AG08396 (cell line): ENCODE data around the gene NUAK2.

Experiments
- DNase-seq: peaks from one replicate; pipeline ENCODE4 v3.0.0; 2012; ENCODE audit warnings: low spot score, mixed read lengths

Gene NUAK2

DNA sequence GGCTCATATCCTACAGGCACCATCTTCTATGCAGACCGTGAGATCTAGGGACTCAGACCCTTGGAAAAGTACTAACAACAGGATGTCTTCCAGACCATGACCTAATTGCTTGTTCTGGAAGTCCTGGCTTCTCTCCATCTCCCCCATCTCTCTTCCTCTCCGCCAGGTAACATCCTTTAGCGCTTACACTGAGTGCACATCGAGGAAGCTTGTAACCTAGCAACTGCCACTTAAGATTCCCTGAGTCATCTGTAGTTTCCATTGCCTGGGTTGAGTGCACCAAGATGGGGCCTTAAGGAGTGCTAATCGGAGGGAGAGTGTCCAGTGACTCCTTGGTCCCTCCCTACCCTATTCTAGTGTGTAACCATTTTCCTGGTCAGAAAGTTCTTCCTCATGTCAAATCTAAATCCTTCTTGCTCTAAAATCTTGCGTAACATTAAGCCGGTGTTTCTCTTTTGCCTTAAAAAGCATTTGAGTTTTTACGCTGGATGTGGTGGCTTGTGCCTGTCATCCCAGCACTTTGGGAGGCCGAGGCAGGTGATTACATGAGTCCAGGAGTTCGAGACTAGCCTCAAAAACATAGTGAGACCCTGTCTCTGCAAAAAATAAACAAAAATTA is 25.5 kb upstream of the NUAK2 start:
- no peak for DNase-seq

DNA sequence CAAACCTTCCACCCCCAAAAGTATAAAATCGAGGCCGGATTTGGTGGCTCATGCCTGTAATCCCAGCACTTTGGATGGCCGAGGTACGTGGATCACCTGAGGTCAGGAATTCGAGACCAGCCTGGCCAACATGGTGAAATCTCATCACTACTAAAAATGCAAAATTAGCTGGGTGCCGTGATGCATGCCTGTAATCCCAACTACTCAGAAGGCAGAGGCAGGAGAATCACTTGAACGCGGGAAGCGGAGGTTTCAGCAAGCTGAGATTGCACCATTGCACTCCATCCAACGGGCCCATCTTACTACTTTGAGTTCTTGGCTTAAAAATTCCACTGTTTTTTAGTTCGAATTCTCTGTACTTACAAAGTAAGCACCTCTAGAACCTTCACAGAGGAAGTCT is 24.2 kb upstream of the NUAK2 start:
- no peak for DNase-seq

DNA sequence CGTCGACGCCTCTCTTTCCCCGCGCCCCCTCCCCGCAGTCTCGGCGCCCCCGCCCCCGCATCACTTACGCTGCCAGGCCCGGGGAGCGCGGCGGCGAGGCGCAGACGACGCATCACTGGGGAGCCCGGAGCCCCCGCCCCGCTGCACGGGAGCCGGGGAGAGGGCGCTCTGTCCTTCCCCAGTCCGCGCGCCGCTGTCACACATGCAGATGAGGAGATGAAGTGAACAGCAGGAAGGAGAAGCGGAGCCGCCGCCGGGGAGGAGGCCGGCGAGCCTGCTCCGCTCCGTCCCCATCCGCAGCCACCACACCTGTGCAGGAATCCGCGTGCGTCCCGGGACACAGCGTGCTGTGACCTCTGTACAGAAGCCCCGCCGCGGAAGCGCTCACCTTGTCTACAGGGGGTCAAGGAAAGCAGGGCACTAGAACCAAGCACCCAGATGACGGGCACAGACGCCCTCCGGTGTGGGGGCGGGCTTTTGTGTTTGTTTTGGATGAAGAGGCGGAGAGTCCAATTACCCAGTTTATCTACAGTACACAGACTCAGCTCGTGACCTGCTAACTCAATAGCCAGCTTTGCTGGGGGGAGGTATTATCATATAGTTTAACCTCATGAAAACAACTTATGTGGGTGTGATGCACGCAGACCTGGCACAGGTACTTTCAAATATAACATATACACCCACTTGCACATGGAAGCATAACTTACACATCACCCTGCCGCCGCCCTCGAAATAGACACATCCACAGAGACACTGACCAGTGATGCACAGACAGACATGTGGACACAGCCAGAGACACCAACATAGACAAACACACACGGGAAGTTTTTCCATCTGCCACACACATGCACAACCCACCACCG is 22.8 kb upstream of the NUAK2 start:
- no peak for DNase-seq

DNA sequence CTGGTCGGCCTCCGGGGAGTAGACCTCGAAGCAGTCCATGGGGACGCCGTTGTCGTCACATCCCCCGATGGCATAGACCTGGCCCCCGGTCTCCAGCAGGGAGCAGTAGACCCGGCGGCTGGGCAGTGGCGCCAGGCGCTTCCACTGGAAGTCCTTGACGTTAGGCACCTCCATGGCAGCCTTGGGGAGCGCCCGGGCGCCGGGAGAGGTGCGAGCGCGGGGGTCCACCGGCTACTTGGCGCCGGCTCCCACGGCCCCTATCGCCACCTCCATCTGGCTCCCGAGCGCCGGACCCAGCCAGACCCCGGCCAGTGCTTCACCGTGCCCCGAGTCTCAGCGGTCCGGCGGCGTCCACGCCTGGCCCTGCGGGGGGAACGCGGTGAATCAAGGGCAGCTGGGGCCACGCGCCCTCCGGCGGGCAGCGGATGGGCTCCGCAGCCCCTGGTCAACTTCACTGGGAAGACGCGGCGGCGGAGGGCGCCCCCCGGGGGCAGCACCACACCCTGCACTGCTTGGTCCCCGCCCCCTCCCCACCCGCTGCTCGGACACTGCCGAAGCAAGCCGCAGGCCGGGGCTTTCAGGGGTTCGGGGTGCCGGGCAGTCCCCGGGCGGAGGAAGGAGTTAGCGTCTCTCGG is 22.0 kb upstream of the NUAK2 start:
- DNase-seq = no peak

DNA sequence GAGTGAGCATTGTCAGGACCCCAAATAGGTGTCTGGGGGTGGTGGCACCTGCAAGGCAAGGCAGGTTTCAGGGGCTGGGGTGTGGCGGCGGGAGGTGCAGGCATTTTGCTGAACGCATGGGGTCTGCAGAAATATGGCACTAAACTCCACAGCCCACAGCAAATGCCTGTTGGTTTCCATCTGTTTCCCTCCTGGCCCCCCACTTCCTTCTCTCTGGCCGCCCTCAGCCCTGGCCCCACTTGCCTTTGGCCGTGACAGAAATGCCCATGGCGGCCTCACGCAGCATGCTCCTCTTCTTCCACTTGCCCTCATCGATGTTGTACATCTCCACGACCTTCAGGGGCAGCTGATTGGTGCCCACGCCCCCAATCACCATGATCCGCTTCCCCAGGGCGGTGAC is 21.4 kb upstream of the NUAK2 start:
- DNase-seq = no peak

DNA sequence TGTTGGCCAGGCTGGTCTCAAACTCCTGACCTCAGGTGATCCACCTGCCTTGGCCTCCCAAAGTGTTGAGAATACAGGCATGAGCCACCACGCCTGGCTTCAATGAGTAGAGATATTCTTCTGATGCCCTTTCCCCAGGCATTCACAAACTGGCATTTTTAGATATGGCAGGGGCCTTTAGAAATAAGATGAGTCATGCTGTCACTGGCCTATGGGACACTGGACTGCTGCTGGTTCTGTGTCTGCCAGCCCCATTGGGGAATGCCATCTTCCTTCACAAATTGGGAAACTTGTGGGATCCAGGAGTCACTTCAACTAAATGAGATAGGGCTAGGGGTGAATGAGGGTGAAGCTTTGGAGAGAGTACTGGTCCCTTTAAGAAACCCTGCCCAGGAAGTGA is 19.1 kb upstream of the NUAK2 start:
- no peak for DNase-seq

DNA sequence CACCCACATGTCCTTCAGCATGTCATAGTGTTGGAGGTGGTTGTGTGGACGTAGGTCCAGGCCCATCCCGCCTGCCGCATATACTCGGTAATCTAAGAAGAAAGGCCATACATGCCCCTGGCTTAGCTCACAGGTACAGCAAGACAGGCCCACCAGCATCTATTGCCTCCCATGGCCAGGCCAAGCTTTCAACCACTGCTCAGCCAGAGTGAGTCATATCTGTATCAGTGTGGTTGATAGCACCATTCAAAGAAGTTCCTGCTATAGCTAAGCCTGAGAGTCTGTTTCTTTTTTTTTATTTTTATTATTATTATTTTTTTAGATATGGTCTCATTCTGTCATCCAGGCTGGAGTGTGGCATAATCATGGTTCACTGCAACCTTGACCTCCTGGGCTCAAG is 18.2 kb upstream of the NUAK2 start:
- DNase-seq = no peak

DNA sequence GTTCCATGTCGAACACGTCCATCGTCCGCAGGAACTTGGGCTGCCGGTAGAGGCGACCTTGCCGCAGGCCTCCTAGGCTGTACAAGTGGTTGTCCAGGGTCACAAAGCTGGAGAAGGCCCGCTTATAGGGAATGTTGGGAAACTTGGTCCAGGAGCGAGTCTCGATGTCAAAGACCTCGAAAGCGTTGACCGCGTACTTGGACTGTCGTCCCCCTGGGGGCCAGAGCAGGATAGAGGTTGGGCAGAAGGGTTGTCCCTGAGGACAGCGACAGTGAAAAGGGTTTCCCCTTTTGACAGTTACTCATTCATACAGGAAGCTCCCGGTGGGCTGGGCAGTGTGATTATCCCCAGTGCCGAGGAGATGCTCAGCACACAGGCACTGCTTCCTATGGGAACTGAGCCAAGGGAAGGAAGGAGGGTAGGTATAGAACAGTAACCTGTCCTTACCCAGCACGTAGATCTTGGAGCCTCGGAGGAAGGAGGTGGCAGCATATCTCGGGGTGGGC is 17.7 kb upstream of the NUAK2 start:
- no peak for DNase-seq

DNA sequence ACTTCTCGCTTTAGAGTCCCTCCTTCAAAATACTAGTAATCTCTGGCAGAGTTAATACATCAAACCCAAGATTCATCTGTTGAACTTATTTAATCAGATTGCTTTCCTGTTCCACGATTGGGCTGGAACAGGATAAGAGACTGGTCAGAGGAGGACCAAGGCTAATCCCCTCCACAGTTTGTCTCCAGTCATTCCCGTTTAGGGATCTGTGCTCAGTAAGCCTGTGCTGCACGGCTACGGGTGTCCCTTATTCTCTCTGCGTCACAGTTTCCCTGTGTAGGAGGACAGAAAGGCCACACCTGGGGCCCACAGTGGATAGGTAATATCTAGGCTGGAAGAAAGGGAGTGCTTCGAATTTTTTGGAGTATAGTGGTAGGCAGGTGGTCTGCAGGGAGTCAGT is 16.5 kb upstream of the NUAK2 start:
- DNase-seq = no peak

DNA sequence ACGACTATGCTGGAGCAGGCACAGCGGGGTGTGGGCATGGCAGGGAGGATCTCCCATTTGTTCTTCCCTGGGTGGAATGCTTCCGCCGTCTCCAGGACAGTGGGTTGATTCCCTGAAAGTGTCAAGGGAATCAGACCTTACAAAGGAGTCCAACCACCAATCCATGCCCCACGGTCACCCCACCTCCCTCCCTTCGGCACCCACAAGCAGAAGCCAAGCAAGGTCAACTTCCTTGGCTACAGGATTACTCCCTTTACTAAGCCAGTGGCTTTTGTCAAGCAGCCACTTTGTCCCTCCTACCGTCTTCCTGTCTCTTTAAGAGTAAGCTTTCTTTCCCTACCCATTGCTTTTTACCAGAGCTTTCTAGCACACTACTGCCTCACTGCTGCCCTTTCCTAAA is 15.9 kb upstream of the NUAK2 start:
- no peak for DNase-seq

DNA sequence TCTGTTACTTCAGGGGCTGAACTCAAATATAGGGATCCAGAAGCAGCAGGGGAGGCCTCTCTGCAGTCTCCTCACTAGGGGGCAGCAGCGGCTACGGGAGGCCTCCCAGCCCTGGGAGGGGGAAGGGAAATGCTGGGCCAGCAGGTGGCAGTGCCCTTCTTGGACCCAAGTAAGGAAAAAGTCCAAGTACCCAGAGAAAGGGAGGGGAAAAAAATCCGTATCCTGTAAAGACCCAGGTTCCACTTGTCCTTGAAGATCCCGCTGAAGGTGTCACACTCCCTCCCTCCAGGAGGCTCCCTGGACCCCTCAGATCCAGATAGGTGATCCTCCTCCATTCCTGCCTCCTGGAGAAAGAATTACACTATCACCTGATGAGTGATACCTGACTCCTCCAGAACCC is 14.1 kb upstream of the NUAK2 start:
- peak; percentile 86 for DNase-seq

DNA sequence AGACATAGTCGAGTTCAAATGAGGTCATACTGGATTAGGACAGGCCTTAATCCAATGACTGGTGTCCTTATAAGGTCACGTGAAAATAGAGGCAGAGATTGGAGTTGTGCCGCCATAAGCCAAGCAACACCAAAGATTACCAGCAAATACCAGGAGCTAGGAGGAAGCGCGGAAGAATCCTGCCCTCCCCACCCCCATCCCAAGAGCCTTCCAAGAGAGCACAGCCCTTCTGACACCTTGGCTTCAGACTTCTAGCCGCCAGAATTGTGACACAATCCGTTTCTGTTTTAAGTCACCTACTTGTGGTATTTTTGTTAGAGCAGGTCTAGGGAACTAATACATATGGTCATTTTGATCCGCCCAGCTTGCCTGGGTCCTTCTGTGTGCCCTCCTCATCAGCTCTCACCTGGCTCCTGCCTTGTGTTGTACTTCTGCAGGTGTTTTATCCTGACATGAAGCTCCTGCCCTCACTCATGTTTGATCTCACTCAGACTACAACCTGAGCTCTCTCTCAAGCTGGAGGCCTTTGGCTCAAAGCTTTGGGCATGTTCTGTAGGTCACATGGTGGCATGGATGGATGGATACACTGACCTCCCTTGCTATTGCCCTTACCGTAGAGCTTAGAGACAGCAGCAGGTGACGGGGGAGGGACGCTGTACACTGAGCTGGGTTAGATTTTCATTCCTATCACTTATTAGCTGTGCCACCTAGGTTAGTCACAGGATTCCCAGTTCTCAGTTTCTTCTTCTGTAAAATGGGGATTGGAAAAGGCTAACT is 10.7 kb upstream of the NUAK2 start:
- no peak for DNase-seq

DNA sequence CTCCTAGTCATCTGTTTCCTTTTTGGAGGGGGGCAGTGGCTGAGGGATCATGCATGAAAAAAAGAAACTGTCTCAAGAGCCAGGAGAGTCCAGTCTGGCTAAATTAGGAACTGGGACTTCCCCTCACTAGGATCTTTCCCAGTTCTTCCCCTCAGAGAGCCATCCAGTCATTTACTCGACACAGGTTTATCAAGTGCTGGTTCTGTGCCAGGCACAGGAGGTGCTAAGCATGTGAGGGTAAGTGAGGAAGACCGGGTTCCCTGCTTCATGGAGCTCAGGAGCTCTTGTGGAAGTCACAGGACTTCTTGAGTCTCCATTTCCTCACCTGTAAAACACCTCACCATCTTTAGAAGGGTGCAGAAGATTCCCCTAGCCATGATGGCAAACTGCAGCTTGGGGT is 8.6 kb upstream of the NUAK2 start:
- DNase-seq = no peak

DNA sequence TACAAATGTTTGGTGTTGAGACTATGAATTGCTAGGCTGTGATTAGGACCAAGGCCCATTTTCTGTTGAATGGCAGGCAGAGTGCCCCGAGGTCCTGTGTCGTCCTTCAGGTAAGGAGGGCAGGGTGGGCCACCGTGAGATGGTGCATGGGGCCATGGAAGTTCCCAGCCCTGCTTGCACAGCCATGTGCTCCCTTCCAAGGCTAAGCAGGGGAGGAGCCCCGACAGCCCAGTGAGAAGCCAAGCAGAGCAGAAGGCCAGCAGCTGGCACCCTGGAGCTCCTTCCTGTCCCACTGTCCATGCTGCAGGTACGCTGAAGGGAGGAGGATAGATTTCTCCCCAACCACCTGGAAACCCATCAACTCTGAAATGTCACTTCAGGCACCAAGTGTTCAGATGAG is 8.2 kb upstream of the NUAK2 start:
- no peak for DNase-seq

DNA sequence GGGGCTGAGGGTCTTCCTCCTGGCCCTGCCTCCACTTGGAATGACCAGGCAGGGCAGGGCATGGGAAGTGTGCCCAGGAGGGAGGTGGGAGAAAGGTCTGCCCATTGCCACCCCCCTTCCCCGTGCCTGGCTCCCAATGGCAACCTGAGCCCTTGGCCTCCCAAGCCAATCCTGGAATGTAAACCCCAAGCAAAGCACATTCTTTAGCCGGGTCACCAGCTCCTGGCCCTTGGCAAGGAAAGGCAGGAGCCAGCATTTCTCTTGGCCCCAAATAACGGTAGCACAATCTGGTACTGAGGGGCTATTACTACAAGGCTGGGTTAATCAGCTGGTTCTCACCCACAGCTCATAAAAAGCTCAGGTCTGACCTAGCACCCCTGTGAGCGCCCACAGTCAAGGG is 6.9 kb upstream of the NUAK2 start:
- DNase-seq = peak; percentile 42

DNA sequence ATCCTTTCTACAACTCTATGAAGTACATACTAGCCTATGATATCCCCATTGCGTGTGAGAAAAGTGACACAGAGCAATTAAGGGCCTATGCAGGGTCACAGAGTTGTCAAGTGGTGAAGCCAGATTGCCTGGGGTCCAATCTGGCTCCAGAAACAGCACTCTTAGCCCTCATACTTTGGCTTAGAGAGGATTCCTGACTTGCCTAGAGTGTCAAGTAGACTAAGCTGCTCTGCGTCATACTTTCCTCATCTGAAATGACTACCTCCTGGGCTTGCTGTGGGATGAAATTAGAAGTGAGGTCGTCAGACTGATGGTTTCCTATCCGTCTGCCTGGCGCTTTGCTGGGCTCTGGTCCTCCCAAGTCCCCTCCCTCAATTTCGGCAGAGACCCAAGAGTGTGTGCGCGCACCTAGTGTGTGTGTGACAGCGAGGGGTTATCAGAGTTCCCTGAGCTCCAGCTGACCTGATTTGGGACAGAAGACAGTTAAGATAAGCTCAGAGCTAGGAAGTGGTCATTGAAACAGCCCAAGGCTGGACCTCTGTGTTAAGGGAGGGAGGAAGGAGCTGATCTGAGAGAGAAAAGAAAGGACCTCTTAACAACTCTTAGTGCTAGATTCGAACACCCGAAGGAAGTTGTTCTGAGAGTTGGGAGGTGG is 5.4 kb upstream of the NUAK2 start:
- DNase-seq = no peak

DNA sequence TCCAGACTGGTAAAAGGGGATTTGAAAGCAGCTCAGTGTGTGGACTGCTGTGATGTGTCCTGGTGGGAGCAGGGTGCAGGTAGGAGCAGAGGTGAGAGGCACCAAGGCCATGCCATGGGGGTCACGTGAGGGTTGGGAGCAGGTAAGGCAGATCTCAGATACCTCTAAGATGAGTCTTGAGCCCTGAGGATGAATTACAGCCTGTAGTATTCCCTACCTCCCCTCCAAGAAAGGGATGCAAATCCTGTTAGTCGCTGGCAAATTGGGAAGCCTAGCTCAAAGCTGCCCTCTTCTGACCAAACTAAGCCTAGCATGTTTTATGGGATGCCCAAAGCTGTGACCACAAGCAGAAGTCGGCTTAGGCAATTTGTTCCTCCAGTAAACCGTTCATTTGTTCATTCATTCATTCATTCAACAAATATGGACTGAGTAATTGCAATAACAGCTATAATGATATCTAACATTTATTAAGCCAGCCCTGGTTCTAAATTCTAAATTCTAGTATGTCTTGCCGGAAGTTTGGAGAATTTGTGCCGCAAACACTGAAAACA is 3.9 kb upstream of the NUAK2 start:
- DNase-seq = peak; percentile 79

DNA sequence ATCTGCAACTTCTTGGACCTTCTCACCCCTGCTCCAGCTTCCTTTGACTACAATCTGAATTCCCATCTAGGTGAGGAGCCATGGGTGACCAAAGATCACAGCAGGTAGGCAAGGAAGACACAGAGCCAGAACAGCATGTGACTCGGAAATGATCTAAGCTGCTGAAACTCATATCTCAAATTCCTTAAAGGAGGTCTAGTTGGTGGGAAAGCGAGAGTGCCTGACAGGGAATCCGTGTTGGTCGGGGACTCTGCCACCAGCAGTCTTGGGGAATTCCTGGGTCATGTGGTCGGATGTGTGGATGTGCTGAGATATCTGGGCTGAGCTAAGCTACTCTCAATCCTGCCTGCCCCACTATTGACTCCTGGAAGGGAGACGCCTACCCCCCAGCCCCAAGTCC is 3.2 kb upstream of the NUAK2 start:
- DNase-seq = no peak

DNA sequence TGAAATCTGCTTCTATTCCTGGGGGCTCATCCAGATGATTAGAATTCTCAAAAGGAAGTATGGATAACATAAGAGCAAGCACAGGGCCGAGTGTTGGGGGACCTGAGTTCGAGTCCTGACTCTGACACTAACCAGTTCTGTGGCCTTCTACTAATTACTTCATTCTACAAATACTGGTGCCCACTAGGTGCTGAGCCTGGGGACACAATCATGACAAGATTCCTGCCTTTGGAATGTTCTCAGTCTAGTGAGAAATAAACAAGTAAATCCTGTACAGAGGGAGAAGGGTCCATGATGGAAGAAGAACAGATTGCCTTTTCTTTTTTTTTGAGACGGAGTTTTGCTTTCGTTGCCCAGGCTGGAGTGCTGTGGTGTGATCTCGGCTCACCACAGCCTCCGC is 2.2 kb upstream of the NUAK2 start:
- no peak for DNase-seq

DNA sequence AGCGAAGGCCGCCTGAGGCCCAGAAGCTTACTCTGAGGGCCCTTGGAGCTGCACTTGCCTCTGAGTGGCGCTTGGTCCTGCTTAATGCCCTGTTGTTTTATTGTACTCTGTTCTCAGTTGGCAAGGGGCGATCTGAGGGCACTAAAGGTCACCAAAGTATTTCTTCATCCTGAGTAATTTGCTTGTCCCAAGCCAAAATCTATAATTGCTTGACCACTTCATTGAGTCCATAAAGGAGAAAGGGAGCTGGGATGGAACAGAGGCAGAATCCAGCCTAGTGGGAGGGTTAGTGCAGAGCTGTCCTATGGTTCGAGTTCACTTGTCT is 376 bp upstream of the NUAK2 start:
- no peak for DNase-seq

DNA sequence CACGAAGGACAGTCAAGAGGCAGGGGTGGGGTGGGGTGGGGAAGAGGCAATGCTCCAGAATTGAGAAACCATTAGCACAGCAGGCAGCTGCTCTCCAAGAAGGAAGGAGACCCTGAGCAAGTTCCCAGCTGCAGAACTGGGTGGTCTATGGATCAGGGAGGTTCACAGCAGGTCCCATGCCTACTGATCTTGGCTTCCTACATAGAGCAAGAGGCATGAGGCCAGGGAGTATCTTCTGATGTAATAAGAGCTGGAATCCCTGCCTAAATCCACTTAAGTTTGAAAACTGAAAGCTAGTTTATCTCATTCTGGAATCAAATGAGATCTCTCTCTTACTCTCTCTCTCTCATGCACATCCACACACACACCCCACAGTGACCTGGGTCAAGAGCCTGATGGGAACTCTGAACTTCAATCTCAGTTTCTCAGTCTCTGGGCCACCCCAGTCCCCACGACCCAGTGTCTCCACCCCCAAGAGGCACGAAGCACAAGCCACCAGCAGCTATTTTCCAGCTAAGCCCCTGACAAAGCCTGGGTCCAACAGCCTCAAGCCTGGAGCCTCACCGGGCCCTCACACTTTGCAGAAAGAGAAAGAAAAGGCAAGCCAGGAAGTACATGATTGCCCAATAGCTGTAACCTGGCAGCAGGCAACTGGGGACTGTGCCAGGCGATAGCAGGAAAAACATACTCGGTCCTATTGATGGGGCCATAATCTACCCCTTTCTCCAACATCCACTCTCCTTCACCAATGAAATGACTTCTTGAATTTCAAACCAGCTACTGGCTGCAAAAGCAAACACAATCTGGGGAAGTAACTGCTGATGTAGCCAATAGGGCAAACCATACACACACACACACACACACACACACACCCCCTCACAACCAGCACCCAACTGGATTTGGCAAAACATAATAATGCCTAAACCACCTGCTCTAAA is 2.2 kb downstream of the NUAK2 start:
- DNase-seq = no peak
